Hepatocyte (in vitro differentiated cells): Measurements from ENCODE around the gene TXLNG. TPM values are rescaled to one million over a fixed set of nuclear protein-coding genes. Genes with fewer than 3 reads are reported as not detected.
A peak's percentile ranks its signal among the peaks of the same experiment; 100 is the strongest.

Experiments used
- DNase-seq: peaks from one replicate; pipeline ENCODE4 v3.0.0-alpha.2; 2016; ENCODE audit warnings: low spot score
- H2AFZ ChIP-seq: fragments of 200-600 bp; sonication (generic); 2 replicates; pipeline ENCODE4 v1.6.0; 2016; ENCODE audit warnings: antibody characterized with exemption, mild to moderate bottlenecking
- H3K27ac ChIP-seq: fragments of 200-600 bp; sonication (generic); 2 replicates; pipeline ENCODE4 v1.5.1; 2016; ENCODE audit warnings: mild to moderate bottlenecking
- H3K27me3 ChIP-seq: fragments of 200-600 bp; sonication (generic); 2 replicates; pipeline ENCODE4 v1.6.1; 2016
- H3K36me3 ChIP-seq: fragments of 200-600 bp; sonication (generic); replicated peaks from 2 replicates; pipeline ENCODE4 v1.5.1; 2016; ENCODE audit warnings: low read depth; ENCODE audit not compliant: insufficient read depth
- H3K4me1 ChIP-seq: fragments of 200-600 bp; sonication (generic); 2 replicates; pipeline ENCODE4 v1.5.1; 2016; ENCODE audit warnings: mild to moderate bottlenecking, moderate library complexity; ENCODE audit not compliant: insufficient read depth
- H3K4me2 ChIP-seq: fragments of 200-600 bp; sonication (generic); 2 replicates; pipeline ENCODE4 v1.6.0; 2016
- H3K4me3 ChIP-seq: fragments of 200-600 bp; sonication (generic); 2 replicates; pipeline ENCODE4 v1.5.1; 2016; ENCODE audit warnings: mild to moderate bottlenecking
- H3K79me2 ChIP-seq: fragments of 200-600 bp; sonication (generic); 2 replicates; pipeline ENCODE4 v1.6.0; 2017; ENCODE audit warnings: mild to moderate bottlenecking
- H3K9me2 ChIP-seq: fragments of 200-600 bp; sonication (generic); replicated peaks from 2 replicates; pipeline ENCODE4 v1.6.0; 2017; ENCODE audit warnings: mild to moderate bottlenecking; ENCODE audit not compliant: insufficient read depth
- H3K9me3 ChIP-seq: fragments of 200-600 bp; sonication (generic); 2 replicates; pipeline ENCODE4 v1.5.1; 2016; ENCODE audit warnings: low read depth, mild to moderate bottlenecking
- H4K20me1 ChIP-seq: fragments of 200-600 bp; sonication (generic); 2 replicates; pipeline ENCODE4 v1.6.0; 2016; ENCODE audit warnings: mild to moderate bottlenecking; ENCODE audit not compliant: insufficient read depth, poor library complexity, severe bottlenecking
- EZH2 ChIP-seq: fragments of 200-600 bp; sonication (generic); IDR thresholded peaks from 2 replicates; pipeline ENCODE4 v1.6.1; 2016; ENCODE audit warnings: antibody characterized with exemption, mild to moderate bottlenecking, borderline replicate concordance
- EZH2phosphoT487 ChIP-seq: fragments of 200-600 bp; sonication (generic); IDR thresholded peaks from one replicate; pipeline ENCODE4 v1.6.1; 2018; ENCODE audit warnings: antibody characterized with exemption, mild to moderate bottlenecking, low read depth, moderate library complexity; ENCODE audit not compliant: unreplicated experiment, severe bottlenecking
- WGBS: methylation state at CpG from one replicate; pipeline ENCODE4 v1.1.6; 2016; ENCODE audit warnings: low lambda C conversion rate; ENCODE audit errors: missing lambda C conversion rate; 5-methylcytosine and 5-hydroxymethylcytosine counted together
- polyA plus RNA-seq: library from polyadenylated mRNA; unstranded; fragments of >200 nt; fragmentation: Nextera tagmentation; extraction: Ambion mirVana; gene quantifications from 2 replicates; pipeline ENCODE4 v1.2.1, GENCODE V29; 2016
- total RNA-seq: library from RNA; depleted of rRNA; stranded (reverse); fragments of >200 nt; gene quantifications from 2 replicates; pipeline ENCODE4 v1.2.3, GENCODE V29; 2014
- TF ChIP-seq, protein P1 (sequence below): fragments of 200-600 bp; sonication (generic); IDR thresholded peaks from 2 replicates; pipeline ENCODE4 v1.5.1; 2016; ENCODE audit warnings: antibody characterized with exemption, mild to moderate bottlenecking; ENCODE audit not compliant: poor library complexity

TXLNG gene
- total and polyA plus RNA-seq, 2 experiments from 2014 or later = 9.7 to 23.4 TPM

DNA sequence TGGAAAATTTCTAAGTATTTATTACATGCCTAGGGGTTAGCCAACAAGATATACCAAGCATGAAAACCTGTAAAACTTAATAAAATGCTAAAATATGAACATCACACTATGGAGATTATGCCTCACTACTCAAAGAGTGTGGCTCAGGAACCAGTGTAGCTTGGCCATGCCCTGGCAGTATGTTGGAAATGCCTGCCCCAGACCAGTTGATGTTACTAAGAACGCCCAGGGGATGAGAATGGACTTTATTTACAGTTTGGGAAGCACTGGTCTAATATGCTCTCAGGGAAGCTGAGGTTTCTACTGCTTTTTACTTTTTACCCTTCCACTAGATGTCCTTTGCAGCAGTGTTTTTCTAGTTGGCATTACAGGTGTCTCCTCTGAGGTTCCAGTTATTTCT lies 23.7 kb upstream of the TXLNG start:
- H3K9me2 ChIP-seq = no peaks in the 10 kb centered on the region
- no peak overlapping the region for H3K4me2 ChIP-seq
- H3K4me3 ChIP-seq = no peak overlapping the region
- no peak for DNase-seq
- no peak overlapping the region for H2AFZ ChIP-seq
- H3K4me1 ChIP-seq = no peaks in the 10 kb centered on the region
- no peaks in the 10 kb centered on the region for H3K27me3 ChIP-seq
- H3K27ac ChIP-seq = no peak overlapping the region
- no peaks in the 10 kb centered on the region for H3K79me2 ChIP-seq
- no peaks in the 10 kb centered on the region for H3K36me3 ChIP-seq
- H4K20me1 ChIP-seq = no peaks in the 10 kb centered on the region
- 100% methylated on average over 1 of the region's 1 CpG for WGBS
- no peaks in the 10 kb centered on the region for H3K9me3 ChIP-seq
- TF ChIP-seq, protein P1, sequence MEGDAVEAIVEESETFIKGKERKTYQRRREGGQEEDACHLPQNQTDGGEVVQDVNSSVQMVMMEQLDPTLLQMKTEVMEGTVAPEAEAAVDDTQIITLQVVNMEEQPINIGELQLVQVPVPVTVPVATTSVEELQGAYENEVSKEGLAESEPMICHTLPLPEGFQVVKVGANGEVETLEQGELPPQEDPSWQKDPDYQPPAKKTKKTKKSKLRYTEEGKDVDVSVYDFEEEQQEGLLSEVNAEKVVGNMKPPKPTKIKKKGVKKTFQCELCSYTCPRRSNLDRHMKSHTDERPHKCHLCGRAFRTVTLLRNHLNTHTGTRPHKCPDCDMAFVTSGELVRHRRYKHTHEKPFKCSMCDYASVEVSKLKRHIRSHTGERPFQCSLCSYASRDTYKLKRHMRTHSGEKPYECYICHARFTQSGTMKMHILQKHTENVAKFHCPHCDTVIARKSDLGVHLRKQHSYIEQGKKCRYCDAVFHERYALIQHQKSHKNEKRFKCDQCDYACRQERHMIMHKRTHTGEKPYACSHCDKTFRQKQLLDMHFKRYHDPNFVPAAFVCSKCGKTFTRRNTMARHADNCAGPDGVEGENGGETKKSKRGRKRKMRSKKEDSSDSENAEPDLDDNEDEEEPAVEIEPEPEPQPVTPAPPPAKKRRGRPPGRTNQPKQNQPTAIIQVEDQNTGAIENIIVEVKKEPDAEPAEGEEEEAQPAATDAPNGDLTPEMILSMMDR = no peak
- TF ChIP-seq EZH2phosphoT487 (no peak), EZH2 (no peak)

DNA sequence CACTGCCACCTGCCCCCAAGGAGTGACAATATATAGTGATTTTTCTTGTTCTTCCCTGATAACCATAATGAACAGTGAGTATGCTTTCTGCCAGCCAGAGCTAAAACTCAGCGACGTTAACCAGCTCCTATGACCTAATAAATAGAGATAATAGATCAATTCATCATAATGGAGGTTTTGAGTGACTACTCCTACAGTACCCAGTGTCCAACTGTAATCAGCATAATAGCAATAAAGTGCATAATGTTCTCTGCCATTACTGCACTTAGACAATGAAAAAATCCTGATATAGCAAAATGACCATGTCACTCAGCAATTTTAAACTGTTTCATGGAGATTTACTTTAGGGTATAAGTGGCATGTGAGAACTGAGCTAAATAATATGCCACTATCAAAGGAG lies 20.7 kb upstream of the TXLNG start:
- no peaks in the 10 kb centered on the region for H4K20me1 ChIP-seq
- no peak overlapping the region for H3K4me2 ChIP-seq
- H2AFZ ChIP-seq = no peak overlapping the region
- H3K9me3 ChIP-seq = no peaks in the 10 kb centered on the region
- H3K9me2 ChIP-seq = no peaks in the 10 kb centered on the region
- no peaks in the 10 kb centered on the region for H3K36me3 ChIP-seq
- no peak overlapping the region for H3K27ac ChIP-seq
- H3K27me3 ChIP-seq = no peaks in the 10 kb centered on the region
- no peak for DNase-seq
- H3K4me1 ChIP-seq = no peaks in the 10 kb centered on the region
- WGBS = 89% methylated on average over 2 of the region's 2 CpGs
- H3K79me2 ChIP-seq = no peaks in the 10 kb centered on the region
- no peak overlapping the region for H3K4me3 ChIP-seq
- TF ChIP-seq EZH2phosphoT487 (no peak), EZH2 (no peak)
- TF ChIP-seq, protein P1 = no peak

DNA sequence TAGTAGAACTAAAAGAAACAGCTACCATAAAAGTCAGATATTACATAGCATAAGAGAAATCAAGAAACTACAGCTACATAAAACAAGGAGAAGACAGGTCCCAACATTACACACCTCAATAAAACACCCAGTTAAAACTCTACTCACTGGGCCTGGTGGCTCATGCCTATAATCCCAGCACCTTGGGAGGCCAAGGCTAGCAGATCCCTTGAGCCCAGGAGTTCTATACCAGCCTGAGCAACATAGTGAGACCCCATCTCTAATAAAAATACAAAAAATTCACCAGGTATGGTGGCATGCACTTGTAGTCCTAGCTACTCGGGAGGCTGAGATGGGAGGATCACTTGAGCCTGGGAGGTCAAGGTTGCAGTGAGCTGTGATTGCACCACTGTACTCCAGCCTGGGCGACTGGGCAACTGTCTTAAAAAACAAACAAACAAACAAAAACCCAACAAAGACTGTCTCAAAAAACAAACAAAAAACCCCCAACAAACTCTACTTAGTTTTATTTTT lies 15.2 kb upstream of the TXLNG start:
- Histone ChIP-seq H3K36me3 (no peaks in the 10 kb centered on the region), H3K4me2 (no peak overlapping the region), H3K79me2 (no peaks in the 10 kb centered on the region), H2AFZ (no peak overlapping the region), H3K9me2 (no peaks in the 10 kb centered on the region), H3K27me3 (no peaks in the 10 kb centered on the region), H4K20me1 (no peaks in the 10 kb centered on the region), H3K9me3 (no peaks in the 10 kb centered on the region), H3K4me1 (no peaks in the 10 kb centered on the region), H3K27ac (peak overlapping the region; percentile 90), H3K4me3 (no peak overlapping the region)
- TF ChIP-seq, protein P1 = no peak
- TF ChIP-seq EZH2phosphoT487 = no peak
- TF ChIP-seq EZH2 = no peak
- WGBS = 61% methylated on average over 2 of the region's 2 CpGs
- DNase-seq = no peak
